Measurements from ENCODE around the gene TRIM31. TPM values are rescaled to one million over a fixed set of nuclear protein-coding genes. Genes with fewer than 3 reads are reported as not detected.

TRIM31 gene
- total and polyA plus RNA-seq, 2 of the 4 experiments (the other 2 are of a cell fraction), result not detected

DNA sequence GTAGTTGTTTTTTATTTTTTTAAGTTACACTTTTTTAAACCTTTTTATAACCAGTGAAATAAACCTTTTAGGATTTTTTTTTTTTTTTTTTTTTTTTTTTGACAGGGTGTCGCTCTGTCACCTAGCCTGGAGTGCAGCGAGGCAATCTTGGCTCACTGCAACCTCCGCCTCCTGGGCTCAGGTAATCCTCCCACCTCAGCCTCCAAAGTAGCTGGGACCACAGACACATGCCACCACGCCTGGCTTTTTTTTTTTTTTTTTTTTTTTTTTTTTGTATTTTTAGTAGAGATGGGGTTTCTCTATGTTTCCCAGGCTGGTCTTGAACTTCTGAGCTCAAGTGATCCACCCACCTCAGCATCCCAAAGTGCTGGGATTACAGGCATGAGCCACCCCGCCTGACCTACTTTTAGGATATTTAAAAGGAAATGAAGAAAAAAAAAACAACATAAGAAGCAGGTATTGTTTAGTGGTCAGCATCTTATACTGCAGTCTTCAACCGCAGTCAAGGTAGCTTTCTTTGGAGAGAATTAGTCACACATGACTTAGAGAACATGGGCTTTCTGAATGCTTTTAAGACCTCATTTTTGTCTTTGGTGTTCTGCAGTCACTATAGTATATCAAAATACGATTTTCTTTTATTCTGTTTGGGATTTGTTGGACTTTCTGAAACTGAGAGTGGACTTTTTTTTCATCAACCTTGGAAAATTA lies 50.3 kb downstream of the TRIM31 start:
- intact Hi-C loops (cut with micrococcal nuclease), result no loop called here
- H3K18ac ChIP-seq (ENCODE audit: low read depth, low read length), result no peak overlapping the region
- no peak overlapping the region for H2BK20ac ChIP-seq (ENCODE audit: low read depth, low read length)
- no peak overlapping the region for H2BK5ac ChIP-seq (ENCODE audit: low read depth, low read length, poor library complexity, severe bottlenecking)
- ATAC-seq (ENCODE audit: low read depth) (no peak), DNase-seq (no peak)
- H2AFZ ChIP-seq (replicated peaks; ENCODE audit: low read length, poor library complexity), result no peak overlapping the region
- H3K79me1 ChIP-seq (ENCODE audit: low read depth in 1 of 2, low read length in 2 of 2), result peaks cover 27 to 37% of the 10 kb centered on the region in 2 experiments
- no peaks in the 10 kb centered on the region for H3K36me3 ChIP-seq (ENCODE audit: control insufficient read depth, insufficient read depth, low read length)
- H3K14ac ChIP-seq (replicated peaks; ENCODE audit: low read depth, low read length), result no peak overlapping the region
- H3K4me3 ChIP-seq (ENCODE audit: insufficient read depth, low read depth, low read length), result no peak overlapping the region
- no TSS peak for BruUV-seq (replicated peaks)
- H2BK120ac ChIP-seq (ENCODE audit: low read depth, low read length), result no peak overlapping the region
- H3K4ac ChIP-seq (ENCODE audit: low read depth, low read length), result no peak overlapping the region
- no peak overlapping the region for H2BK15ac ChIP-seq (ENCODE audit: low read depth, low read length)
- H2AK5ac ChIP-seq (ENCODE audit: low read depth, low read length), result no peak overlapping the region
- no peak overlapping the region for H3K9ac ChIP-seq (ENCODE audit: low read depth, low read length)
- H3K4me2 ChIP-seq (ENCODE audit: low read depth, low read length), result no peak overlapping the region
- H3K27me3 ChIP-seq (ENCODE audit: control insufficient read depth, insufficient read depth, low read length), result no peaks in the 10 kb centered on the region
- ChIA-PET POLR2A (ENCODE audit: unreplicated experiment) (no interaction called here), CTCF (no interaction called here)
- no peaks in the 10 kb centered on the region for H3K9me3 ChIP-seq (ENCODE audit: control insufficient read depth, insufficient read depth, low read length)
- dilution Hi-C loops (cut with HindIII; ENCODE audit: low sequenced_read_pairs, unreplicated experiment), result no loop called here
- H3K23ac ChIP-seq (ENCODE audit: low read depth, low read length), result no peak overlapping the region
- no peak overlapping the region for H2AK9ac ChIP-seq (replicated peaks; ENCODE audit: low read depth, low read length, poor library complexity)
- peaks cover 3% of the 10 kb centered on the region for H3K4me1 ChIP-seq (ENCODE audit: control insufficient read depth, insufficient read depth, low read length)
- no peak overlapping the region for H4K5ac ChIP-seq (ENCODE audit: low read depth, low read length)
- no peak overlapping the region for H3K56ac ChIP-seq (ENCODE audit: extremely low read depth, insufficient read depth, low read length)
- WGBS, 2 experiments (ENCODE audit: extremely low coverage in 2 of 2, insufficient read length in 1 of 2), result no CpG with 5 or more reads among the region's 7 CpGs
- no peaks in the 10 kb centered on the region for H4K20me1 ChIP-seq (ENCODE audit: insufficient read depth, low read length)
- H4K8ac ChIP-seq (ENCODE audit: low read depth in 2 of 2, low read length in 2 of 2), result no peak overlapping the region; a peak in 1 of 4 replicates
- H3K27ac ChIP-seq (ENCODE audit: insufficient read depth, low read length), result no peak overlapping the region
- TF ChIP-seq, protein P1, sequence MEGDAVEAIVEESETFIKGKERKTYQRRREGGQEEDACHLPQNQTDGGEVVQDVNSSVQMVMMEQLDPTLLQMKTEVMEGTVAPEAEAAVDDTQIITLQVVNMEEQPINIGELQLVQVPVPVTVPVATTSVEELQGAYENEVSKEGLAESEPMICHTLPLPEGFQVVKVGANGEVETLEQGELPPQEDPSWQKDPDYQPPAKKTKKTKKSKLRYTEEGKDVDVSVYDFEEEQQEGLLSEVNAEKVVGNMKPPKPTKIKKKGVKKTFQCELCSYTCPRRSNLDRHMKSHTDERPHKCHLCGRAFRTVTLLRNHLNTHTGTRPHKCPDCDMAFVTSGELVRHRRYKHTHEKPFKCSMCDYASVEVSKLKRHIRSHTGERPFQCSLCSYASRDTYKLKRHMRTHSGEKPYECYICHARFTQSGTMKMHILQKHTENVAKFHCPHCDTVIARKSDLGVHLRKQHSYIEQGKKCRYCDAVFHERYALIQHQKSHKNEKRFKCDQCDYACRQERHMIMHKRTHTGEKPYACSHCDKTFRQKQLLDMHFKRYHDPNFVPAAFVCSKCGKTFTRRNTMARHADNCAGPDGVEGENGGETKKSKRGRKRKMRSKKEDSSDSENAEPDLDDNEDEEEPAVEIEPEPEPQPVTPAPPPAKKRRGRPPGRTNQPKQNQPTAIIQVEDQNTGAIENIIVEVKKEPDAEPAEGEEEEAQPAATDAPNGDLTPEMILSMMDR (conservative IDR thresholded peaks at IDR 0.05; ENCODE audit: low read depth, low read length), result no peak
- TF ChIP-seq, protein P2, sequence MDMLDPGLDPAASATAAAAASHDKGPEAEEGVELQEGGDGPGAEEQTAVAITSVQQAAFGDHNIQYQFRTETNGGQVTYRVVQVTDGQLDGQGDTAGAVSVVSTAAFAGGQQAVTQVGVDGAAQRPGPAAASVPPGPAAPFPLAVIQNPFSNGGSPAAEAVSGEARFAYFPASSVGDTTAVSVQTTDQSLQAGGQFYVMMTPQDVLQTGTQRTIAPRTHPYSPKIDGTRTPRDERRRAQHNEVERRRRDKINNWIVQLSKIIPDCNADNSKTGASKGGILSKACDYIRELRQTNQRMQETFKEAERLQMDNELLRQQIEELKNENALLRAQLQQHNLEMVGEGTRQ (IDR thresholded peaks at IDR 0.05; ENCODE audit: low read depth, low read length), result no peak
- no peak for TF ChIP-seq FOS (IDR thresholded peaks at IDR 0.05; ENCODE audit: low read depth, low read length)
- TF ChIP-seq BHLHE40 (IDR thresholded peaks at IDR 0.05; ENCODE audit: low read depth, low read length), result no peak
- TF ChIP-seq SMC3 (IDR thresholded peaks at IDR 0.05; ENCODE audit: low read depth, low read length), result no peak
- no peak overlapping the region for H4K91ac ChIP-seq (ENCODE audit: insufficient read depth, low read depth, low read length)
- H3K9me1 ChIP-seq (ENCODE audit: insufficient read depth, low read length), result peaks cover 5% of the 10 kb centered on the region
- in situ Hi-C loops (cut with MboI; ENCODE audit: low sequenced_read_pairs), result no loop called here
